ENCODE results near the gene TCIRG1.

Gene TCIRG1

GRCh38 chr11:68025047-68025446, 13.8 kb upstream of the TCIRG1 start:
- no peak overlapping the region for H3K4me3 ChIP-seq
- no peak for TF ChIP-seq CTCF (IDR thresholded peaks at IDR 0.05)
- no peak for DNase-seq (ENCODE audit: low spot score)
- no peak overlapping the region for H3K27ac ChIP-seq

GRCh38 chr11:68026391-68027105, 12.3 kb upstream of the TCIRG1 start:
- TF ChIP-seq CTCF (IDR thresholded peaks at IDR 0.05), result no peak
- no peak for DNase-seq (ENCODE audit: low spot score)
- no peak overlapping the region for H3K27ac ChIP-seq
- H3K4me3 ChIP-seq, result no peak overlapping the region

GRCh38 chr11:68027667-68028066, 11.2 kb upstream of the TCIRG1 start:
- DNase-seq (ENCODE audit: low spot score), result no peak
- no peak overlapping the region for H3K4me3 ChIP-seq
- peak overlapping the region in 1 of 2 donors; percentile 22 for H3K27ac ChIP-seq
- no peak for TF ChIP-seq CTCF (IDR thresholded peaks at IDR 0.05)

GRCh38 chr11:68028802-68029545, 9.9 kb upstream of the TCIRG1 start:
- no peak overlapping the region for H3K4me3 ChIP-seq
- DNase-seq (ENCODE audit: low spot score), result no peak
- no peak overlapping the region for H3K27ac ChIP-seq
- no peak for TF ChIP-seq CTCF (IDR thresholded peaks at IDR 0.05)

- TF ChIP-seq CTCF (IDR thresholded peaks at IDR 0.05), result no peak
- H3K27ac ChIP-seq, result peak within 1 kb of the TSS; percentile 47 to 93
- peak; percentile 98 for DNase-seq (ENCODE audit: low spot score)
Measured at GRCh38 chr11:68030318-68031143, 8.3 kb upstream of the TCIRG1 start, which contains the start of gene NDUFS8. NDUFS8 (plus strand) TSS chr11:68030681; CDS start chr11:68032152, 1,471 bp downstream.

GRCh38 chr11:68031144-68031464, 7.7 kb upstream of the TCIRG1 start:
- Histone ChIP-seq H3K27ac (peak overlapping the region; percentile 47 to 93), H3K4me3 (peak overlapping the region; percentile 88)
- no peak for DNase-seq (ENCODE audit: low spot score)
- TF ChIP-seq CTCF (IDR thresholded peaks at IDR 0.05), result no peak

More at GRCh38 chr11:68030318-68031143, 8.3 kb upstream of the TCIRG1 start, which contains the start of gene NDUFS8:
- H3K4me3 ChIP-seq, result peak within 1 kb of the TSS; percentile 88
